ENCODE data around the gene COL26A1.

DNA sequence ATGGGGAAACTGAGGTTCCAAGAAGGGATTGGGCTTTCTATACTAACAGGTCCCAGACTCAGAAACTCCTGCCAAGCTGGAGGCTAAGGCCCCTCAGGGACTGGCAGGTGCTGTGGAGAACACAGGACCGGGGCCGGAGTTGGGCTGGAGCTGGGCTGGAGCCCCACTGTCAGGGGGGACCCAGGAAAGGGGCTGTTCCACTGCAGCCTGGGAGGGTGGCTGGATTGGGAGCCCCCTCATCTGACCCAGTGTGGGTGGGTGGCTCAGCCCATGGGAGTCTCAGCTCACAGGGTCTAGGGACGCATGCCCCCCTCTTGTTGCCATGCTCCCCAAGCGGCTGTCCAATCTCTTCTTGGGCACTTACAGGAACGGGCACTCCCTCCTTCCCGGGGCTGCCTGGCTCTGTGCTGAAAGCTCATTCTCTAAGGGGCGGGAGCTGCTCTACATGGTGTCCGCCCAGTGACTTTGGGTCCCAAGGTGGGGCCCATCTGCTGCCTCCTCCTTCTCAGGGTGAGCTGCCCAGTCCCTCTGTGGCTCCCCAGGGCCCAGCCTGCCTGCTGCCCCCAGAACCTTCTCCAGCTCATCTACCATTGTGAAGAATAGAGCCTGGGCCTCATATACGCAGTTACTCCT lies 139.9 kb downstream of the COL26A1 start:
- TF ChIP-seq, protein P1, sequence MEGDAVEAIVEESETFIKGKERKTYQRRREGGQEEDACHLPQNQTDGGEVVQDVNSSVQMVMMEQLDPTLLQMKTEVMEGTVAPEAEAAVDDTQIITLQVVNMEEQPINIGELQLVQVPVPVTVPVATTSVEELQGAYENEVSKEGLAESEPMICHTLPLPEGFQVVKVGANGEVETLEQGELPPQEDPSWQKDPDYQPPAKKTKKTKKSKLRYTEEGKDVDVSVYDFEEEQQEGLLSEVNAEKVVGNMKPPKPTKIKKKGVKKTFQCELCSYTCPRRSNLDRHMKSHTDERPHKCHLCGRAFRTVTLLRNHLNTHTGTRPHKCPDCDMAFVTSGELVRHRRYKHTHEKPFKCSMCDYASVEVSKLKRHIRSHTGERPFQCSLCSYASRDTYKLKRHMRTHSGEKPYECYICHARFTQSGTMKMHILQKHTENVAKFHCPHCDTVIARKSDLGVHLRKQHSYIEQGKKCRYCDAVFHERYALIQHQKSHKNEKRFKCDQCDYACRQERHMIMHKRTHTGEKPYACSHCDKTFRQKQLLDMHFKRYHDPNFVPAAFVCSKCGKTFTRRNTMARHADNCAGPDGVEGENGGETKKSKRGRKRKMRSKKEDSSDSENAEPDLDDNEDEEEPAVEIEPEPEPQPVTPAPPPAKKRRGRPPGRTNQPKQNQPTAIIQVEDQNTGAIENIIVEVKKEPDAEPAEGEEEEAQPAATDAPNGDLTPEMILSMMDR (IDR thresholded peaks at IDR 0.05), result no peak
- no peak for TF ChIP-seq POLR2AphosphoS5 (IDR thresholded peaks at IDR 0.05)
